ENCODE results near the gene OCIAD1.
"Not testable (repeated sequence)": the region's sequence is repeated elsewhere in the genome, so short reads cannot be mapped to it uniquely, and the experiment has no call there.

DNA sequence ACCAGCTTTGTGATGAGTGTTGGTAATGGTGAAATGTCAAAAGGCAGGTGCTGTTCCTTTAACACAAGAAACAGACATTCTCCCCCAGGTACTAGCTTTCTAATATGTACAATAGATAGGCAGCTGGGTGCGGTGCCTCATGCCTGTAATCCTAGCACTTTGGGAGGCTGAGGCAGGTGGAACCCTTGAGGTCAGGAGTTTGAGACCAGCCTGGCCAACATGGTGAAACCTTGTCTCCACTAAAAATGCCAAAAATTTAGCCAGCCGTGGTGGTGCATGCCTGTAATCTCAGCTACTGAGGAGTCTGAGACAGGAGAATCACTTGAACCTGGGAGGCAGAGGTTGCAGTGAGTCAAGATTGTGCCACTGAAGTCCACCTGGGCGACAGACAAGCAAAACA is 50.8 kb downstream of the OCIAD1 start:
- TF ChIP-seq POLR2AphosphoS5, EP300 (IDR thresholded peaks at IDR 0.05): not testable (repeated sequence)
- TF ChIP-seq, protein P1, sequence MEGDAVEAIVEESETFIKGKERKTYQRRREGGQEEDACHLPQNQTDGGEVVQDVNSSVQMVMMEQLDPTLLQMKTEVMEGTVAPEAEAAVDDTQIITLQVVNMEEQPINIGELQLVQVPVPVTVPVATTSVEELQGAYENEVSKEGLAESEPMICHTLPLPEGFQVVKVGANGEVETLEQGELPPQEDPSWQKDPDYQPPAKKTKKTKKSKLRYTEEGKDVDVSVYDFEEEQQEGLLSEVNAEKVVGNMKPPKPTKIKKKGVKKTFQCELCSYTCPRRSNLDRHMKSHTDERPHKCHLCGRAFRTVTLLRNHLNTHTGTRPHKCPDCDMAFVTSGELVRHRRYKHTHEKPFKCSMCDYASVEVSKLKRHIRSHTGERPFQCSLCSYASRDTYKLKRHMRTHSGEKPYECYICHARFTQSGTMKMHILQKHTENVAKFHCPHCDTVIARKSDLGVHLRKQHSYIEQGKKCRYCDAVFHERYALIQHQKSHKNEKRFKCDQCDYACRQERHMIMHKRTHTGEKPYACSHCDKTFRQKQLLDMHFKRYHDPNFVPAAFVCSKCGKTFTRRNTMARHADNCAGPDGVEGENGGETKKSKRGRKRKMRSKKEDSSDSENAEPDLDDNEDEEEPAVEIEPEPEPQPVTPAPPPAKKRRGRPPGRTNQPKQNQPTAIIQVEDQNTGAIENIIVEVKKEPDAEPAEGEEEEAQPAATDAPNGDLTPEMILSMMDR (IDR thresholded peaks at IDR 0.05): not testable (repeated sequence)
